HepG2 (cell line): ENCODE measurements around the gene C20orf96. TPM values are rescaled to one million over a fixed set of nuclear protein-coding genes. Genes with fewer than 3 reads are reported as not detected.

Experiments
- FOSL2 ChIP-seq: sonication (generic); formaldehyde crosslinking; IDR thresholded peaks from 2 replicates; pipeline ENCODE4 v1.4.0; 2020; ENCODE audit warnings: missing genetic modification reagents
- MAFF ChIP-seq: IDR thresholded peaks from 2 replicates; pipeline ENCODE4 v1.6.1; 2011; ENCODE audit warnings: low read depth, low read length, improper control_type of control experiment
- NR2F1 ChIP-seq, 2 experiments: fragments of 450-650 bp in 1 of 2; formaldehyde crosslinking in 1 of 2; IDR thresholded peaks; 2 replicates each; pipeline versions ENCODE4 v1.5.0 to v1.6.1; 2016 to 2020; ENCODE audit warnings: mild to moderate bottlenecking in 1 of 2, missing compliant biosample characterization in 1 of 2, missing genetic modification reagents in 1 of 2, moderate library complexity in 1 of 2
- ONECUT2 ChIP-seq: sonication (generic); formaldehyde crosslinking; IDR thresholded peaks from 2 replicates; pipeline ENCODE4 v1.4.0; 2020; ENCODE audit warnings: missing genetic modification reagents
- SNRNP70 ChIP-seq: fragments of 200-400 bp; formaldehyde crosslinking; IDR thresholded peaks from 2 replicates; pipeline ENCODE4 v1.6.1; 2017; ENCODE audit warnings: mild to moderate bottlenecking, low read depth, low read length, moderate library complexity
- ZBTB20 ChIP-seq: sonication (generic); formaldehyde crosslinking; IDR thresholded peaks from 2 replicates; pipeline ENCODE4 v1.8.1; 2023; ENCODE audit warnings: missing genetic modification reagents, low read depth, mild to moderate bottlenecking, borderline replicate concordance
- ZC3H4 ChIP-seq: sonication (generic); formaldehyde crosslinking; IDR thresholded peaks from 2 replicates; pipeline ENCODE4 v1.4.0; 2020; ENCODE audit warnings: missing genetic modification reagents, borderline replicate concordance
- ZNF251 ChIP-seq: sonication (generic); formaldehyde crosslinking; IDR thresholded peaks from 2 replicates; pipeline ENCODE4 v1.9.0; 2021; ENCODE audit warnings: mild to moderate bottlenecking, missing genetic modification reagents
- ZNF34 ChIP-seq: sonication (generic); formaldehyde crosslinking; IDR thresholded peaks from 2 replicates; pipeline ENCODE4 v1.4.0; 2020; ENCODE audit warnings: mild to moderate bottlenecking, missing genetic modification reagents, borderline replicate concordance
- ZNF460 ChIP-seq: sonication (generic); formaldehyde crosslinking; IDR thresholded peaks from 2 replicates; pipeline ENCODE4 v1.5.1; 2020; ENCODE audit warnings: missing genetic modification reagents, mild to moderate bottlenecking, borderline replicate concordance
- ZNF543 ChIP-seq: sonication (generic); formaldehyde crosslinking; IDR thresholded peaks from 2 replicates; pipeline ENCODE4 v1.4.0; 2020; ENCODE audit warnings: mild to moderate bottlenecking, missing genetic modification reagents
- ZNF7 ChIP-seq: IDR thresholded peaks from 2 replicates; pipeline ENCODE4 v1.6.1; 2016; ENCODE audit warnings: missing biosample characterization, missing genetic modification reagents
- ZSCAN25 ChIP-seq: sonication (generic); formaldehyde crosslinking; IDR thresholded peaks from 2 replicates; pipeline ENCODE4 v1.8.0; 2022; ENCODE audit warnings: mild to moderate bottlenecking, missing genetic modification reagents
- polyA plus RNA-seq, 8 experiments: library from polyadenylated mRNA; depleted of rRNA in 3 of 8; stranded (reverse) in 7 of 8; unstranded in 1 of 8; fragments of >200 nt; fragmentation: Illumina TruSeq in 4 of 8; extraction: Trizol in 4 of 8; gene quantifications; 2 replicates each; pipeline versions ENCODE4 v1.2.1 to v1.2.3, GENCODE V29; 2011 to 2016; ENCODE audit warnings: low read depth in 4 of 8, missing spikeins in 1 of 8, mixed read lengths in 1 of 8; ENCODE audit not compliant: insufficient read depth in 1 of 8
- total RNA-seq, 5 experiments: library from RNA; depleted of rRNA; stranded (reverse); fragments of >200 nt; fragmentation: Illumina TruSeq; extraction: Trizol; gene quantifications; 2 replicates each; pipeline ENCODE4 v1.2.3, GENCODE V29; 2016; ENCODE audit warnings: low read depth in 1 of 5
- TF ChIP-seq, protein P1 (sequence below): sonication (generic); formaldehyde crosslinking; IDR thresholded peaks from 2 replicates; pipeline ENCODE4 v1.4.0; 2020; ENCODE audit warnings: missing genetic modification reagents
- TF ChIP-seq, protein P2 (sequence below), 2 experiments: fragments of 450-650 bp in 1 of 2; sonication (generic) in 1 of 2; formaldehyde crosslinking in 1 of 2; IDR thresholded peaks; 2 replicates each; pipeline versions ENCODE4 v1.6.1 to v1.8.0; 2016 to 2022; ENCODE audit warnings: antibody characterized with exemption in 1 of 2, mild to moderate bottlenecking in 1 of 2, missing genetic modification reagents in 1 of 2
- TF ChIP-seq, protein P3 (sequence below): sonication (generic); formaldehyde crosslinking; IDR thresholded peaks from 2 replicates; pipeline ENCODE4 v1.5.1; 2020; ENCODE audit warnings: mild to moderate bottlenecking, missing genetic modification reagents, moderate library complexity

Gene C20orf96
- total and polyA plus RNA-seq, 2 of the 13 experiments (the other 11 are each of a cell fraction or from before 2014, with no cell fraction given): 3.8 to 20.6 TPM

DNA sequence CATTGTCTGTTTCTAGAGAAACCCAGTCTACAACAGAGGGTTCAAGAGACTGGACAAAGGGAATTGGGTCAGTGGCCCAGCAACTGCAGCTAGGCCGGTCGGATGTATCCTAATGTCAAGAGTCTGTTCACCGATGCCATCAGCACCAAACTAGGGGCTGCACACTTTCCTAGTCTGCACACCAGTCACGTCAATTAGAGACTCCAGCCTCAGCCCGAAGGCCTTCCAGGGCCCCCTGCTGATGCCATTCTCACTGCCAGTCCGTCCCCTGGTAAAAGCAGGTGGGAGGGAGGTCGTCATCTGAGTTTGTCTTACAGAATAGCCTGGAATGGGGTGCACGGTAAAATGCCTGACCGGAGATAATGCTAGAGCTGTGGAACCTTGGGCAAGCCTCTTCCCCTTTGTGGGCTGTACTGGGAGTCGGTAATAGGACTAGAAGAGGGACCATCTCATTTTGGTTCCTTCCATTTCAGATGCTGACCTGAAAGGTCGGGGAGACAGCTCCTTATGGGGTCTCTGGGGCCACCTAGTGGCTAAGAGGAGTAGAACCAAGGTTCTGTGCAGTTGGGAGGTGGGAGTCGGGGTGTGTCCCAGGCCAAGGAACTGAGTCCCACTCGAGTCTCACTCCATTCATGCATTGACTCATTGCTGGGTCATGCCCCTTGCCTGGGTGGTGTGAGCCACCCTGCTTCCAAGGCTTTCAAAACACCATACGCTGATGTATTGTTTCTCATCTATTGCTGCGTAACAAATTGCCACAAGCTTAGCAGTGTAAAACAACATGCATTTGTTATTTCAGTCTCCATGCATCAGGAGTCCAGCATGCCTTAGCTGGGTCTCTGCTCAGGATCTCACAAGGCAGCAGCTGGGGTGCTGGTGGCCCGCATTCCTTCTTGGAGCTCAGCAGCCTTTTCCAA is 39.9 kb upstream of the C20orf96 start (continued):
- TF ChIP-seq ZNF543 (CRISPR knock-in tag) (0 out of 2 replicates have a peak, but pooled peaks have one; percentile 32), ZBTB20 (CRISPR knock-in tag) (0 out of 2 replicates have a peak, but pooled peaks have one; percentile 42), ZNF460 (CRISPR knock-in tag) (no peak), SNRNP70 (no peak), NR2F1 (CRISPR knock-in tag; IDR thresholded peaks at IDR 0.05) (peak; percentile 82 to 90), ZNF7 (CRISPR knock-in tag) (no peak), ZNF251 (CRISPR knock-in tag) (peak; percentile 74; the same call in 1 of the 2 replicates), FOSL2 (CRISPR knock-in tag) (no peak), ZC3H4 (CRISPR knock-in tag) (peak; percentile 54; the same call in 1 of the 2 replicates), MAFF (no peak), ZSCAN25 (CRISPR knock-in tag) (no peak), ONECUT2 (no peak), ZNF34 (CRISPR knock-in tag) (0 out of 2 replicates have a peak, but pooled peaks have one; percentile 47)
- TF ChIP-seq, protein P1, sequence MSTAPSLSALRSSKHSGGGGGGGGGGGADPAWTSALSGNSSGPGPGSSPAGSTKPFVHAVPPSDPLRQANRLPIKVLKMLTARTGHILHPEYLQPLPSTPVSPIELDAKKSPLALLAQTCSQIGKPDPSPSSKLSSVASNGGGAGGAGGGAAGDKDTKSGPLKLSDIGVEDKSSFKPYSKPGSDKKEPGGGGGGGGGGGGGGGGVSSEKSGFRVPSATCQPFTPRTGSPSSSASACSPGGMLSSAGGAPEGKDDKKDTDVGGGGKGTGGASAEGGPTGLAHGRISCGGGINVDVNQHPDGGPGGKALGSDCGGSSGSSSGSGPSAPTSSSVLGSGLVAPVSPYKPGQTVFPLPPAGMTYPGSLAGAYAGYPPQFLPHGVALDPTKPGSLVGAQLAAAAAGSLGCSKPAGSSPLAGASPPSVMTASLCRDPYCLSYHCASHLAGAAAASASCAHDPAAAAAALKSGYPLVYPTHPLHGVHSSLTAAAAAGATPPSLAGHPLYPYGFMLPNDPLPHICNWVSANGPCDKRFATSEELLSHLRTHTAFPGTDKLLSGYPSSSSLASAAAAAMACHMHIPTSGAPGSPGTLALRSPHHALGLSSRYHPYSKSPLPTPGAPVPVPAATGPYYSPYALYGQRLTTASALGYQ (CRISPR knock-in tag): no peak
- TF ChIP-seq, protein P2, sequence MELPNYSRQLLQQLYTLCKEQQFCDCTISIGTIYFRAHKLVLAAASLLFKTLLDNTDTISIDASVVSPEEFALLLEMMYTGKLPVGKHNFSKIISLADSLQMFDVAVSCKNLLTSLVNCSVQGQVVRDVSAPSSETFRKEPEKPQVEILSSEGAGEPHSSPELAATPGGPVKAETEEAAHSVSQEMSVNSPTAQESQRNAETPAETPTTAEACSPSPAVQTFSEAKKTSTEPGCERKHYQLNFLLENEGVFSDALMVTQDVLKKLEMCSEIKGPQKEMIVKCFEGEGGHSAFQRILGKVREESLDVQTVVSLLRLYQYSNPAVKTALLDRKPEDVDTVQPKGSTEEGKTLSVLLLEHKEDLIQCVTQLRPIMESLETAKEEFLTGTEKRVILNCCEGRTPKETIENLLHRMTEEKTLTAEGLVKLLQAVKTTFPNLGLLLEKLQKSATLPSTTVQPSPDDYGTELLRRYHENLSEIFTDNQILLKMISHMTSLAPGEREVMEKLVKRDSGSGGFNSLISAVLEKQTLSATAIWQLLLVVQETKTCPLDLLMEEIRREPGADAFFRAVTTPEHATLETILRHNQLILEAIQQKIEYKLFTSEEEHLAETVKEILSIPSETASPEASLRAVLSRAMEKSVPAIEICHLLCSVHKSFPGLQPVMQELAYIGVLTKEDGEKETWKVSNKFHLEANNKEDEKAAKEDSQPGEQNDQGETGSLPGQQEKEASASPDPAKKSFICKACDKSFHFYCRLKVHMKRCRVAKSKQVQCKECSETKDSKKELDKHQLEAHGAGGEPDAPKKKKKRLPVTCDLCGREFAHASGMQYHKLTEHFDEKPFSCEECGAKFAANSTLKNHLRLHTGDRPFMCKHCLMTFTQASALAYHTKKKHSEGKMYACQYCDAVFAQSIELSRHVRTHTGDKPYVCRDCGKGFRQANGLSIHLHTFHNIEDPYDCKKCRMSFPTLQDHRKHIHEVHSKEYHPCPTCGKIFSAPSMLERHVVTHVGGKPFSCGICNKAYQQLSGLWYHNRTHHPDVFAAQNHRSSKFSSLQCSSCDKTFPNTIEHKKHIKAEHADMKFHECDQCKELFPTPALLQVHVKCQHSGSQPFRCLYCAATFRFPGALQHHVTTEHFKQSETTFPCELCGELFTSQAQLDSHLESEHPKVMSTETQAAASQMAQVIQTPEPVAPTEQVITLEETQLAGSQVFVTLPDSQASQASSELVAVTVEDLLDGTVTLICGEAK (IDR thresholded peaks at IDR 0.05): no peak
- TF ChIP-seq, protein P2 (CRISPR knock-in tag; IDR thresholded peaks at IDR 0.05): no peak
- TF ChIP-seq, protein P3, sequence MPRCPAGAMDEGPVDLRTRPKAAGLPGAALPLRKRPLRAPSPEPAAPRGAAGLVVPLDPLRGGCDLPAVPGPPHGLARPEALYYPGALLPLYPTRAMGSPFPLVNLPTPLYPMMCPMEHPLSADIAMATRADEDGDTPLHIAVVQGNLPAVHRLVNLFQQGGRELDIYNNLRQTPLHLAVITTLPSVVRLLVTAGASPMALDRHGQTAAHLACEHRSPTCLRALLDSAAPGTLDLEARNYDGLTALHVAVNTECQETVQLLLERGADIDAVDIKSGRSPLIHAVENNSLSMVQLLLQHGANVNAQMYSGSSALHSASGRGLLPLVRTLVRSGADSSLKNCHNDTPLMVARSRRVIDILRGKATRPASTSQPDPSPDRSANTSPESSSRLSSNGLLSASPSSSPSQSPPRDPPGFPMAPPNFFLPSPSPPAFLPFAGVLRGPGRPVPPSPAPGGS: no peak
